Measurements from ENCODE around the gene SLC10A4. TPM values are rescaled to one million over a fixed set of nuclear protein-coding genes. Genes with fewer than 3 reads are reported as not detected.

Gene SLC10A4
- total and polyA plus RNA-seq, 2 donors (not counting 1 experiment from before 2014, with no cell fraction given): under 0.01 to 0.07 TPM

GRCh38 chr4:48498895-48499294 lies 15.8 kb downstream of the SLC10A4 start:
- no peak overlapping the region for H2AFZ ChIP-seq (ENCODE audit: low read length)
- TF ChIP-seq EZH2 (IDR thresholded peaks at IDR 0.05; ENCODE audit: low read length, missing control alignments) (no peak), CTCF (conservative IDR thresholded peaks at IDR 0.05 in 1 of 2, IDR thresholded peaks at IDR 0.05 in 1 of 2; ENCODE audit: low read depth in 1 of 2, low read length in 2 of 2) (no peak)
- H3K27me3 ChIP-seq (ENCODE audit: control insufficient read depth, insufficient read depth, low read length): no peaks in the 10 kb centered on the region
- DNase-seq (ENCODE audit: low read depth in 2 of 2): no peak
- H3K4me3 ChIP-seq (replicated peaks in 1 of 4; ENCODE audit: control extremely low read depth in 1 of 4, insufficient read depth in 1 of 4, low read depth in 3 of 4, low read length in 4 of 4): no peak overlapping the region
- no peak overlapping the region for H3K4me2 ChIP-seq (ENCODE audit: extremely low read depth, insufficient read depth, low read length)
- H3K4me1 ChIP-seq (ENCODE audit: control insufficient read depth, extremely low read depth, insufficient read depth, low read length): no peaks in the 10 kb centered on the region
- no peak overlapping the region for H3K27ac ChIP-seq (ENCODE audit: insufficient read depth, low read length)
- no peaks in the 10 kb centered on the region for H3K36me3 ChIP-seq (ENCODE audit: control insufficient read depth, insufficient read depth, low read length)
- H3K79me2 ChIP-seq (ENCODE audit: control insufficient read depth, insufficient read depth, low read length): no peaks in the 10 kb centered on the region
- no peaks in the 10 kb centered on the region for H3K9me3 ChIP-seq (ENCODE audit: control insufficient read depth, insufficient read depth, low read depth, low read length)
- no peaks in the 10 kb centered on the region for H4K20me1 ChIP-seq (ENCODE audit: control insufficient read depth, extremely low read depth, insufficient read depth, low read length)
- H3K9ac ChIP-seq (ENCODE audit: insufficient read depth, low read length): no peak overlapping the region

- Histone ChIP-seq H3K27me3 (ENCODE audit: control insufficient read depth, insufficient read depth, low read length) (no peaks in the 10 kb centered on the region), H4K20me1 (ENCODE audit: control insufficient read depth, extremely low read depth, insufficient read depth, low read length) (no peaks in the 10 kb centered on the region), H3K27ac (ENCODE audit: insufficient read depth, low read length) (no peak overlapping the region), H3K36me3 (ENCODE audit: control insufficient read depth, insufficient read depth, low read length) (no peaks in the 10 kb centered on the region), H3K4me2 (ENCODE audit: extremely low read depth, insufficient read depth, low read length) (no peak overlapping the region), H2AFZ (ENCODE audit: low read length) (no peak overlapping the region), H3K9ac (ENCODE audit: insufficient read depth, low read length) (no peak overlapping the region), H3K4me3 (replicated peaks in 1 of 4; ENCODE audit: control extremely low read depth in 1 of 4, insufficient read depth in 1 of 4, low read depth in 3 of 4, low read length in 4 of 4) (no peak overlapping the region), H3K9me3 (ENCODE audit: control insufficient read depth, insufficient read depth, low read depth, low read length) (no peaks in the 10 kb centered on the region), H3K4me1 (ENCODE audit: control insufficient read depth, extremely low read depth, insufficient read depth, low read length) (no peaks in the 10 kb centered on the region), H3K79me2 (ENCODE audit: control insufficient read depth, insufficient read depth, low read length) (no peaks in the 10 kb centered on the region)
- no peak for DNase-seq (ENCODE audit: low read depth in 2 of 2)
- TF ChIP-seq EZH2 (IDR thresholded peaks at IDR 0.05; ENCODE audit: low read length, missing control alignments): no peak
- no peak for TF ChIP-seq CTCF (conservative IDR thresholded peaks at IDR 0.05 in 1 of 2, IDR thresholded peaks at IDR 0.05 in 1 of 2; ENCODE audit: low read depth in 1 of 2, low read length in 2 of 2)
Measured at GRCh38 chr4:48499551-48500066, 16.5 kb downstream of the SLC10A4 start.

GRCh38 chr4:48503233-48504025 lies 20.3 kb downstream of the SLC10A4 start:
- Histone ChIP-seq H3K4me3 (replicated peaks in 1 of 4; ENCODE audit: control extremely low read depth in 1 of 4, insufficient read depth in 1 of 4, low read depth in 3 of 4, low read length in 4 of 4) (no peak overlapping the region), H4K20me1 (ENCODE audit: control insufficient read depth, extremely low read depth, insufficient read depth, low read length) (no peaks in the 10 kb centered on the region), H3K9me3 (ENCODE audit: control insufficient read depth, insufficient read depth, low read depth, low read length) (no peaks in the 10 kb centered on the region), H3K27ac (ENCODE audit: insufficient read depth, low read length) (no peak overlapping the region), H3K4me1 (ENCODE audit: control insufficient read depth, extremely low read depth, insufficient read depth, low read length) (no peaks in the 10 kb centered on the region), H3K36me3 (ENCODE audit: control insufficient read depth, insufficient read depth, low read length) (no peaks in the 10 kb centered on the region), H3K79me2 (ENCODE audit: control insufficient read depth, insufficient read depth, low read length) (no peaks in the 10 kb centered on the region), H3K27me3 (ENCODE audit: control insufficient read depth, insufficient read depth, low read length) (no peaks in the 10 kb centered on the region), H3K9ac (ENCODE audit: insufficient read depth, low read length) (no peak overlapping the region), H2AFZ (ENCODE audit: low read length) (no peak overlapping the region), H3K4me2 (ENCODE audit: extremely low read depth, insufficient read depth, low read length) (no peak overlapping the region)
- no peak for DNase-seq (ENCODE audit: low read depth in 2 of 2)
- TF ChIP-seq CTCF (conservative IDR thresholded peaks at IDR 0.05 in 1 of 2, IDR thresholded peaks at IDR 0.05 in 1 of 2; ENCODE audit: low read depth in 1 of 2, low read length in 2 of 2) (no peak), EZH2 (IDR thresholded peaks at IDR 0.05; ENCODE audit: low read length, missing control alignments) (no peak)

Data from fibroblast of lung (primary cell).